ENCODE measurements around the gene NHERF1. TPM values are rescaled to one million over a fixed set of nuclear protein-coding genes. Genes with fewer than 3 reads are reported as not detected.
A peak's percentile ranks its signal among the peaks of the same experiment; 100 is the strongest.

Gene NHERF1
- polyA plus RNA-seq, 1 donor (not counting 4 experiments of a cell fraction or from before 2014, with no cell fraction given): 45.6 TPM

GRCh38 chr17:74814453-74814852 lies 66.0 kb downstream of the NHERF1 start:
- no peaks in the 10 kb centered on the region for H3K9me1 ChIP-seq (ENCODE audit: control insufficient read depth, extremely low read depth, insufficient read depth, low read length)

GRCh38 chr17:74815067-74815466 lies 66.6 kb downstream of the NHERF1 start:
- H2AFZ ChIP-seq (ENCODE audit: control insufficient read depth, low read length): no peak overlapping the region
- TF ChIP-seq CTCF (optimal IDR thresholded peaks at IDR 0.05 in 1 of 3, IDR thresholded peaks at IDR 0.05 in 1 of 3, conservative IDR thresholded peaks at IDR 0.05 in 1 of 3; ENCODE audit: extremely low read depth in 1 of 3, insufficient read depth in 2 of 3, low read length in 3 of 3) (no peak), EZH2 (IDR thresholded peaks at IDR 0.05; ENCODE audit: low read length) (no peak)
- no peak overlapping the region for H3K4me2 ChIP-seq (ENCODE audit: control insufficient read depth, extremely low read depth, insufficient read depth, low read depth, low read length)
- FAIRE-seq: no peak
- no peak overlapping the region for H3K4me3 ChIP-seq (ENCODE audit: control insufficient read depth in 2 of 3, extremely low read depth in 1 of 3, insufficient read depth in 2 of 3, low read depth in 1 of 3, low read length in 3 of 3)
- H3K79me2 ChIP-seq (ENCODE audit: control insufficient read depth, insufficient read depth, low read length): no peaks in the 10 kb centered on the region
- dilution Hi-C loops (cut with MboI; ENCODE audit: extremely low pct_ligation_motif_present, low sequenced_read_pairs): no loop called here
- no peak overlapping the region for H3K27ac ChIP-seq (ENCODE audit: control insufficient read depth, insufficient read depth, low read length)
- no peaks in the 10 kb centered on the region for H3K9me1 ChIP-seq (ENCODE audit: control insufficient read depth, extremely low read depth, insufficient read depth, low read length)
- DNase-seq (ENCODE audit: low read depth, low spot score): no peak
- H3K4me1 ChIP-seq (ENCODE audit: control insufficient read depth, extremely low read depth, insufficient read depth, low read length): no peaks in the 10 kb centered on the region
- no peaks in the 10 kb centered on the region for H3K27me3 ChIP-seq (ENCODE audit: control insufficient read depth, extremely low read depth, insufficient read depth, low read length)
- H3K9me3 ChIP-seq (ENCODE audit: control insufficient read depth, low read depth, low read length): no peaks in the 10 kb centered on the region
- peaks cover 4 to 16% of the 10 kb centered on the region in 2 experiments for H3K36me3 ChIP-seq (ENCODE audit: control insufficient read depth in 2 of 2, extremely low read depth in 1 of 2, insufficient read depth in 2 of 2, low read length in 2 of 2)
- H3K9ac ChIP-seq (ENCODE audit: control insufficient read depth, extremely low read depth, insufficient read depth, low read length): no peak overlapping the region
- no peaks in the 10 kb centered on the region for H4K20me1 ChIP-seq (ENCODE audit: control insufficient read depth, extremely low read depth, insufficient read depth, low read length)

More at GRCh38 chr17:74814453-74814852, 66.0 kb downstream of the NHERF1 start:
- no peaks in the 10 kb centered on the region for H3K4me1 ChIP-seq (ENCODE audit: control insufficient read depth, extremely low read depth, insufficient read depth, low read length)
- TF ChIP-seq EZH2 (IDR thresholded peaks at IDR 0.05; ENCODE audit: low read length) (no peak), CTCF (optimal IDR thresholded peaks at IDR 0.05 in 1 of 3, IDR thresholded peaks at IDR 0.05 in 1 of 3, conservative IDR thresholded peaks at IDR 0.05 in 1 of 3; ENCODE audit: extremely low read depth in 1 of 3, insufficient read depth in 2 of 3, low read length in 3 of 3) (peak in 1 of 3 experiments; percentile 45)
- no peak overlapping the region for H3K27ac ChIP-seq (ENCODE audit: control insufficient read depth, insufficient read depth, low read length)
- no peaks in the 10 kb centered on the region for H4K20me1 ChIP-seq (ENCODE audit: control insufficient read depth, extremely low read depth, insufficient read depth, low read length)
- H3K36me3 ChIP-seq (ENCODE audit: control insufficient read depth in 2 of 2, extremely low read depth in 1 of 2, insufficient read depth in 2 of 2, low read length in 2 of 2): peaks cover 4 to 16% of the 10 kb centered on the region in 2 experiments
- DNase-seq (ENCODE audit: low read depth, low spot score): no peak
- no peak for FAIRE-seq
- no peak overlapping the region for H3K9ac ChIP-seq (ENCODE audit: control insufficient read depth, extremely low read depth, insufficient read depth, low read length)
- no peaks in the 10 kb centered on the region for H3K27me3 ChIP-seq (ENCODE audit: control insufficient read depth, extremely low read depth, insufficient read depth, low read length)
- H3K9me3 ChIP-seq (ENCODE audit: control insufficient read depth, low read depth, low read length): no peaks in the 10 kb centered on the region
- dilution Hi-C loops (cut with MboI; ENCODE audit: extremely low pct_ligation_motif_present, low sequenced_read_pairs): no loop called here
- H3K4me2 ChIP-seq (ENCODE audit: control insufficient read depth, extremely low read depth, insufficient read depth, low read depth, low read length): no peak overlapping the region
- H3K4me3 ChIP-seq (ENCODE audit: control insufficient read depth in 2 of 3, extremely low read depth in 1 of 3, insufficient read depth in 2 of 3, low read depth in 1 of 3, low read length in 3 of 3): no peak overlapping the region
- no peaks in the 10 kb centered on the region for H3K79me2 ChIP-seq (ENCODE audit: control insufficient read depth, insufficient read depth, low read length)
- no peak overlapping the region for H2AFZ ChIP-seq (ENCODE audit: control insufficient read depth, low read length)
